Non-pigmented ciliary epithelial cell (primary cell): ENCODE measurements around the gene PAQR3.
"Not testable (repeated sequence)": the region's sequence is repeated elsewhere in the genome, so short reads cannot be mapped to it uniquely, and the experiment has no call there.

Experiments
- DNase-seq: peaks from one replicate; pipeline ENCODE4 v3.0.0-alpha.2; 2010; ENCODE audit warnings: low read depth

Gene PAQR3

GRCh38 chr4:78926826-78927225 is 12.4 kb downstream of the PAQR3 start:
- DNase-seq, result no peak

- no peak for DNase-seq
These were observed 15.6 kb downstream of the PAQR3 start for GRCh38 chr4:78923464-78924312.

- DNase-seq, result peak; percentile 32
These were observed 17.0 kb downstream of the PAQR3 start for GRCh38 chr4:78922207-78922606.

- no peak for DNase-seq
These were observed 28.6 kb downstream of the PAQR3 start for GRCh38 chr4:78910612-78911011.

GRCh38 chr4:78908974-78909373 is 30.3 kb downstream of the PAQR3 start:
- DNase-seq, result not testable (repeated sequence)

- DNase-seq, result no peak
These were observed 31.6 kb downstream of the PAQR3 start for GRCh38 chr4:78907638-78908037.

GRCh38 chr4:78904143-78904542 is 35.1 kb downstream of the PAQR3 start:
- no peak for DNase-seq

- DNase-seq, result no peak
These were observed 36.9 kb downstream of the PAQR3 start for GRCh38 chr4:78902298-78902697.

- no peak for DNase-seq
These were observed 37.4 kb downstream of the PAQR3 start for GRCh38 chr4:78901882-78902281.

GRCh38 chr4:78899302-78899701 is 39.9 kb downstream of the PAQR3 start:
- DNase-seq, result no peak

GRCh38 chr4:78889955-78890354 is 49.3 kb downstream of the PAQR3 start:
- DNase-seq, result no peak

GRCh38 chr4:78885598-78885997 is 53.6 kb downstream of the PAQR3 start:
- DNase-seq, result no peak

GRCh38 chr4:78880874-78881492 is 58.3 kb downstream of the PAQR3 start:
- no peak for DNase-seq

- no peak for DNase-seq
These were observed 61.2 kb downstream of the PAQR3 start for GRCh38 chr4:78878031-78878430.

- DNase-seq, result peak; percentile 5
These were observed 62.5 kb downstream of the PAQR3 start for GRCh38 chr4:78876568-78877320.

GRCh38 chr4:78870056-78870455 is 69.2 kb downstream of the PAQR3 start:
- no peak for DNase-seq

- DNase-seq, result not testable (repeated sequence)
These were observed 70.5 kb downstream of the PAQR3 start for GRCh38 chr4:78868712-78869111.

GRCh38 chr4:78865451-78865850 is 73.8 kb downstream of the PAQR3 start:
- no peak for DNase-seq

- peak; percentile 59 for DNase-seq
These were observed 74.7 kb downstream of the PAQR3 start for GRCh38 chr4:78864405-78865024.

GRCh38 chr4:78863991-78864390 is 75.2 kb downstream of the PAQR3 start:
- no peak for DNase-seq

GRCh38 chr4:78863254-78863869 is 75.9 kb downstream of the PAQR3 start:
- DNase-seq, result no peak

- DNase-seq, result no peak
These were observed 76.9 kb downstream of the PAQR3 start for GRCh38 chr4:78862314-78862737.
